Lower leg skin (tissue), 4 donors: Measurements from ENCODE around the gene ATP8A2. TPM values are rescaled to one million over a fixed set of nuclear protein-coding genes. Genes with fewer than 3 reads are reported as not detected.

Experiments used
- DNase-seq, 2 donors: peaks; one replicate each; pipeline ENCODE4 v3.0.0-alpha.2; 2019; ENCODE audit warnings: low spot score in 2 of 2
- H3K4me3 ChIP-seq: fragments of 200-600 bp; sonication (generic); 2 replicates; pipeline ENCODE4 v1.5.1; 2017; ENCODE audit warnings: mild to moderate bottlenecking, low read depth; ENCODE audit not compliant: poor library complexity, severe bottlenecking
- POLR2A ChIP-seq, 2 donors: fragments of 450-650 bp; IDR thresholded peaks; one replicate each; pipeline ENCODE4 v1.6.1; 2016 to 2017; ENCODE audit warnings: antibody characterized with exemption in 2 of 2, mild to moderate bottlenecking in 1 of 2, moderate library complexity in 1 of 2
- WGBS, 2 donors: methylation state at CpG; one replicate each; pipeline ENCODE4 v1.1.5; 2018; 5-methylcytosine and 5-hydroxymethylcytosine counted together
- intact Hi-C: fragments of 100-400 bp; cut with DNase I; formaldehyde crosslinking; loops from one replicate; pipeline ENCODE4 v1.15.0; 2023; ENCODE audit warnings: low total_unique reads
- total RNA-seq, 4 donors: library from RNA; depleted of rRNA; stranded (reverse); fragments of >200 nt; gene quantifications; one replicate each; pipeline ENCODE4 v1.1.0, GENCODE V29; 2016
- TF ChIP-seq, protein P1 (sequence below), 3 donors: fragments of 450-650 bp; IDR thresholded peaks; one replicate each; pipeline ENCODE4 v1.5.1; 2016; ENCODE audit warnings: antibody characterized with exemption in 3 of 3, mild to moderate bottlenecking in 3 of 3, moderate library complexity in 2 of 3

The ATP8A2 gene
- total RNA-seq, 4 donors from 2014 or later = 0.05 to 0.23 TPM; not detected in 2

DNA sequence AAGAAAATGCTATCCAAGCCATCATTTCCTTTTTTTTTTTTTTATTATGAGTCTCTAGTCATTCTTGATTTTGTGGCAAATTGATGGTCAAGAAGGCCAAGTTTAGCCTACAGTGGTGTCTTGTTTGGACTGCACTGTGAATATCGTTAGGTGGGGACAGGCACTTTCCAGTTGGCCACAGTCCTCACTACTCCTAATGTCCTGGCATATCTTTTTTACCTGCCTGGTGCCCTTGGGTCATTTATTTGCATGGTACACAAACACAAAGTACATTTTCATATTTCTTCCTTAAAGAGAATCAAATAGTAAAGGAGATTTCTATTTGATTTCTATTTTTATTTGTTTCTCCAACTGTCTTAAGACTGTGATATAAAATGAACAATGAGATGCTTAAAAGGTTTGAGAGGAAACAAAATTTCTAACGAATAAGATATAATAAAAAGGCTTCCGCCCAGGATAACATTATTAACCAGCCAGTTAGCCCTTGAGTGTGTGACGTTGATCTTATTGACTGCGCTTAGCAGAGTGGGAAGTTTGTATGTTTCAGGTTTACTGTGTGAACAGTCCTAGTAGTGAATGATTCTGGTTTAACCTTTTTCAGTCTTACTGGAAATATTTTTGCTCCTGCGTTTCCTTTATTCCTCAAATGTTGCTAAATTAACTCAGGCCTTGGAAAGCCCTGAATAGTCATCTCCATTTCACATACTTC is 312.0 kb downstream of the ATP8A2 start:
- no peak overlapping the region for H3K4me3 ChIP-seq
- intact Hi-C loops = no loop called here
- no peak for DNase-seq
- 88 to 92% methylated on average over 6 of the region's 6 CpGs for WGBS, 2 donors
- TF ChIP-seq POLR2A (IDR thresholded peaks at IDR 0.05) = no peak
- TF ChIP-seq, protein P1, sequence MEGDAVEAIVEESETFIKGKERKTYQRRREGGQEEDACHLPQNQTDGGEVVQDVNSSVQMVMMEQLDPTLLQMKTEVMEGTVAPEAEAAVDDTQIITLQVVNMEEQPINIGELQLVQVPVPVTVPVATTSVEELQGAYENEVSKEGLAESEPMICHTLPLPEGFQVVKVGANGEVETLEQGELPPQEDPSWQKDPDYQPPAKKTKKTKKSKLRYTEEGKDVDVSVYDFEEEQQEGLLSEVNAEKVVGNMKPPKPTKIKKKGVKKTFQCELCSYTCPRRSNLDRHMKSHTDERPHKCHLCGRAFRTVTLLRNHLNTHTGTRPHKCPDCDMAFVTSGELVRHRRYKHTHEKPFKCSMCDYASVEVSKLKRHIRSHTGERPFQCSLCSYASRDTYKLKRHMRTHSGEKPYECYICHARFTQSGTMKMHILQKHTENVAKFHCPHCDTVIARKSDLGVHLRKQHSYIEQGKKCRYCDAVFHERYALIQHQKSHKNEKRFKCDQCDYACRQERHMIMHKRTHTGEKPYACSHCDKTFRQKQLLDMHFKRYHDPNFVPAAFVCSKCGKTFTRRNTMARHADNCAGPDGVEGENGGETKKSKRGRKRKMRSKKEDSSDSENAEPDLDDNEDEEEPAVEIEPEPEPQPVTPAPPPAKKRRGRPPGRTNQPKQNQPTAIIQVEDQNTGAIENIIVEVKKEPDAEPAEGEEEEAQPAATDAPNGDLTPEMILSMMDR (IDR thresholded peaks at IDR 0.05) = no peak

GRCh38 chr13:25684491-25684890 is 312.7 kb downstream of the ATP8A2 start:
- TF ChIP-seq, protein P1 (IDR thresholded peaks at IDR 0.05) = no peak
- no peak for TF ChIP-seq POLR2A (IDR thresholded peaks at IDR 0.05)
- no peak for DNase-seq
- 73 to 77% methylated on average over 4 of the region's 4 CpGs for WGBS, 2 donors
- H3K4me3 ChIP-seq = no peak overlapping the region
- intact Hi-C loops = no loop called here

- H3K4me3 ChIP-seq = no peak overlapping the region
- WGBS, 2 donors = 89 to 94% methylated on average over 9 of the region's 9 CpGs
- TF ChIP-seq POLR2A (IDR thresholded peaks at IDR 0.05) = no peak
- TF ChIP-seq, protein P1 (IDR thresholded peaks at IDR 0.05) = no peak
- intact Hi-C loops = no loop called here
- DNase-seq = no peak
Measured at GRCh38 chr13:25686831-25687470, 315.2 kb downstream of the ATP8A2 start.

DNA sequence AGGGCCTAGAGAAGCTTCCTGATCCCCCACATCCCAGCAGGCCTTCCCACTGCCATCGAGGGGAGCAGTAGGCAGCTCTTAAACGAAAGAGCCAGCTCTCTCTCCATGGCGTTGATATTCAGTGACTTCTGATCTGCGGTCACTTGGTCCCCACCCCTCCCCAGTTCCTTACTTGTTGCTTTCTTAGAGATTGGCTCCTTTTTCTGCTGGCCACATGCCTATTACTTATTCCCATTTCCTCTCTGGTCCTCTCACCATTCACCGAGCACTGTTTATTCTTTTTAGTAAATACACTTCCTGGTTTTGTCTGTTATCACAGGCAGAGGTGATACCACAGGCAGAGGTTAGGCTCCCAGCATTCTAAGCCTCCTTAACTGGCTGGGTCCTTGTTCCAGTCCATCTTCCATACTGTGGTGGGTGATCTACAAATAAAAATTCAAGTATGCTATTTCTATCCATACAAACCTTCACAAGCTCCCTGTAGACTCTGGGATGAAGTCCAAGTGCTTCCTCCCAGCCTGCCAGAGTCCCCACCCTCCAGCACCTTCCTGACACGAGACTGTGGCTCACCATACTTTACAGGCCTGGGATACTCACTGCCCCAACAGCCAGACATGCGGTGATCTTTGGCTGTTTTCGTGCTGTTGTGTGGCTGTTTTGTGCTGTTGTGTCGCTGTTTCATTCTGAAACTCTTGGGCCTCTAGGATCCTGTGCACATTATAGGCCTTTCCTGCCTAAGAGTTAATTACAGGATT is 315.9 kb downstream of the ATP8A2 start:
- no peak for DNase-seq
- H3K4me3 ChIP-seq = no peak overlapping the region
- WGBS, 2 donors = 64 to 70% methylated on average over 9 of the region's 9 CpGs
- no peak for TF ChIP-seq POLR2A (IDR thresholded peaks at IDR 0.05)
- TF ChIP-seq, protein P1 (IDR thresholded peaks at IDR 0.05) = no peak
- intact Hi-C loops = no loop called here

DNA sequence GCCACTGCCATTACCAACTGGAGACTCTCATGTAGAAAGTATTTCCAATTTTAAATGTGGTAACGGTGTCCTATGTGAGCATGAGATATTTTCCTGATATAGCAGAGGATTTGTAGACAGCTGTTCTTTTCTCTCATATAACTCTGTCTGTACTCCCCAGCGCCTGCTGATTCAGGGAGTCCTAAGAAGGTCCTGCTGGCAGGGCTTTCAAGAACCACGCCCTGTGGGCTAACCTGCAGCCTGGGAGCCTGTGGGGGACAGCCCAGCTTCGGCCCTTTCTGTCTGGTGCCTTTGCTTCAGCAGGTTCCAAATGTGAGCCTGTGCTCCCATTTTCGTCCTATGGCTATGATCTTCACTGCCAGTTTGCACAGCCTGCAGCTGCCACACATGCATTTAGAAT is 316.8 kb downstream of the ATP8A2 start:
- no peak overlapping the region for H3K4me3 ChIP-seq
- no peak for DNase-seq
- no peak for TF ChIP-seq POLR2A (IDR thresholded peaks at IDR 0.05)
- TF ChIP-seq, protein P1 (IDR thresholded peaks at IDR 0.05) = no peak
- intact Hi-C loops = no loop called here
- WGBS, 2 donors = 58 to 83% methylated on average over 5 of the region's 5 CpGs
